ENCODE data around the gene UNC80.

Gene UNC80

DNA sequence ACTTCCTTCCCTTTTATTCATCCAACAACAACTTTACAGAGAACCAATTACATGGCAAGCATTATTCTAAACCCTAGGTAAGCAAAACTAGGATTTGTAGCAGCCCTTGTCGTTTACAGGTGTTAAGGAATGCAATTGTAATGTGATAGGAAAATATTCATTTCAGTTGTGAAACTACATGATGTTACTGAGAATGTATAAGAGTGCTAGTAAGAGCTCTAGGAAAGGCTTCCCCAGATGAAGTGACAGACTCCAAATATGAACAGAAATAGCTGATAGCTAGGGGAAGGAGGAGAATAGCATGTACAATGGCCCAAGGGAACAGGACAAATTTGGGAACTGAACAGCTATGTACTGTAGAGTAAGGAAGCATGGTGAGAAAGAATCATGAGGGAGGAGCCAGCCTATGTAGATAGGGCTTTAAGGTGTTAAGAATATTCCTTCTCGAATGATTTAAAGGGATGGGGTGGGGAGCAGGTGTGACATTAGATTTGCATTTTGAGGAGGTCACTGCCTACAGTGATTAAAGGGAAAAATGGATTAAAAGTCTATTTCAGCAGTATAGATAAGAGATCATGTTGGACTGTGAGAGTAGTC, 262.6 kb downstream of the UNC80 start:
- FAIRE-seq = no peak

DNA sequence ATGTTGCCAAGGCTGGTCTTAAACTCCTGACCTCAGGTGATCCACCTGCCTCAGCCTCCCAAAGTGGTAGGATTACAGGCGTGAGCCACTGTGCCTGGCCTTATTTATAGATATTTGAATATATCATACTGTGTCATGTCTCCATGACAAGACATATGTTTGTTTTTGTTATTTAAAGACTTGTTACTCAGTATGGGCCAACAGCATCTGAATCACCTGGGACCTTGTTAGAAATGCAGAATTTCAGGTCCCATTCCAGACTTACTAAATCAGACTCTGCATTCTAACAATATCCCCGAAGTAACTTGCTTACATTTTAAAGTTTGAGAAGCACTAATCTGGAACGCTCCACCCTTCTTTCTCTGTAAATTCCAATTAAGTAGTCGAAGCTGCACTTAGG, 264.0 kb downstream of the UNC80 start:
- no peak for FAIRE-seq

DNA sequence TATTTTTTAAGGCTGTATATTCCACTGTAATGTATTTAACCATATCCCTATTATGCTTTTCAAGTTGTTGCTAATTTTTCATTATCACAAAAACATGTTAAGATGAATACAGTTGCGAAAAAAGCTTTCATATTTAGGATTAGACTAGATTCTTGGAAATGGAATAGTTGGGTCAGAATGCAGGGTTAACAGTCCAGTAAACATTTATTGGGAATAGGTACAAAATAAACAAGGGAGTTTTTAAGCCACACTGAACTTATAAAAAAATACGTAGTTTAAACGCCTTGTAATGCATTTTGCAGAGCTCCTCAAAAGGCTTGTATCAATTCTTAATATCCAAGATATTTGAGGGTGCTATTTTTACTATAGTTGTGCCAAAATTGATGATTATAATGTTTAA, 266.4 kb downstream of the UNC80 start:
- no peak for FAIRE-seq

DNA sequence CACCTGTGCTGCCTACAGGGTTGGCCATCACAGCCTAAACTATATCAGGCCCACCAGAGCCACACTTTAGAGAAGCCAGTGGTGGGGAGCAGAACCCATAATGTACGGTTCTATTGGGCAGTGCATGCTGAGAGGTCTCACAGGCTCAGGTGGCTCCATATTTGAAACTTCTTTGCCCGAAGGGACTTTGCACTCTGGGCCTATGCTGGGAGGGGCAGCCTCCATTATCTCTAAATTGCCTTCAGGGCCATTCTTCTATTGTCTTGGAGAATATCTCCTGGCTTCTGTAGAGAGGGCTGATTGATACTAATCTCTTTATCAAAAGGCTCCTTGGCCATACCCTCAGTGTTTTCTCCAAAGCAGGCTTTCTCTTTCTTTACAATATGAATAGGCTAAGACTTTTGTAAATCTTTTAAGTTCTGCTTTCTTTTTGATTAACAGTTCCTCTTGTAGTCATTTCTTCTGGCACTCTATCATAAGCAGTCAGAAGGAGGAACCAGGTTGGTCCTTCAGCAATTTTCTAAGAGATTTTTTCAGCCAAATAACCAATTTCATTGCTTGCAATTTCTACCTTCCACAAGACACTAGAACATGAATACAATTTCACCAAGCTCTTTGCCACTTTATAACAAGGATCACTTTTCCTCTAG, 275.3 kb downstream of the UNC80 start:
- FAIRE-seq = no peak
